DND-41 (cell line): ENCODE results near the gene GJD2.

Experiments
- ATAC-seq: fragments of 200-7000 bp; cut with Tn5 transposase; 3 replicates; pipeline ENCODE4 v1.9.1; 2021; ENCODE audit warnings: low read depth; ENCODE audit not compliant: insufficient read depth
- DNase-seq: peaks from one replicate; pipeline ENCODE4 v3.0.0-alpha.2; 2020
- H2AFZ ChIP-seq: 2 replicates; pipeline ENCODE4 v1.6.0; 2012; ENCODE audit warnings: low read depth, low read length
- H3K27ac ChIP-seq: 2 replicates; pipeline ENCODE4 v1.5.1; 2012; ENCODE audit warnings: low read length, inconsistent platforms
- H3K27me3 ChIP-seq: fragments of 200-600 bp; sonication (generic); 2 replicates; pipeline ENCODE4 v1.6.0; 2012; ENCODE audit warnings: low read length, mild to moderate bottlenecking, inconsistent platforms; ENCODE audit not compliant: insufficient read depth, poor library complexity
- H3K36me3 ChIP-seq: 2 replicates; pipeline ENCODE4 v1.5.1; 2012; ENCODE audit warnings: low read length, inconsistent platforms; ENCODE audit not compliant: insufficient read depth
- H3K4me1 ChIP-seq: 2 replicates; pipeline ENCODE4 v1.5.1; 2012; ENCODE audit warnings: mild to moderate bottlenecking, low read length; ENCODE audit not compliant: insufficient read depth
- H3K4me2 ChIP-seq: 2 replicates; pipeline ENCODE4 v1.6.0; 2012; ENCODE audit warnings: mild to moderate bottlenecking, moderate library complexity, low read length, inconsistent platforms; ENCODE audit not compliant: insufficient read depth
- H3K4me3 ChIP-seq, 2 experiments: fragments of 200-600 bp in 1 of 2; shearing (Covaris generic) in 1 of 2; 2 replicates each; pipeline ENCODE4 v1.5.1; 2012 to 2016; ENCODE audit warnings: inconsistent platforms in 2 of 2, low read length in 2 of 2, mild to moderate bottlenecking in 2 of 2, low read depth in 1 of 2, moderate library complexity in 1 of 2
- H3K79me2 ChIP-seq: 2 replicates; pipeline ENCODE4 v1.6.0; 2012; ENCODE audit warnings: low read length, inconsistent platforms; ENCODE audit not compliant: insufficient read depth
- H3K9ac ChIP-seq: 2 replicates; pipeline ENCODE4 v1.6.0; 2012; ENCODE audit warnings: low read depth, mild to moderate bottlenecking, inconsistent platforms, low read length, moderate library complexity
- H3K9me3 ChIP-seq: 2 replicates; pipeline ENCODE4 v1.5.1; 2012; ENCODE audit warnings: low read length, moderate library complexity, mild to moderate bottlenecking, inconsistent platforms; ENCODE audit not compliant: insufficient read depth, severe bottlenecking
- H4K20me1 ChIP-seq: 2 replicates; pipeline ENCODE4 v1.6.0; 2012; ENCODE audit warnings: low read length; ENCODE audit not compliant: insufficient read depth
- CTCF ChIP-seq: IDR thresholded peaks from 2 replicates; pipeline ENCODE4 v1.5.1; 2012; ENCODE audit warnings: borderline replicate concordance, low read length, moderate library complexity, mild to moderate bottlenecking; ENCODE audit not compliant: poor library complexity, severe bottlenecking; ENCODE audit errors: extremely low read depth
- EZH2 ChIP-seq: IDR thresholded peaks from 3 replicates; pipeline ENCODE4 v1.6.1; 2012; ENCODE audit warnings: borderline replicate concordance, low read depth, mild to moderate bottlenecking, moderate library complexity, low read length, inconsistent platforms; ENCODE audit not compliant: severe bottlenecking

Gene GJD2

GRCh38 chr15:34729886-34730285, 24.9 kb downstream of the GJD2 start:
- Histone ChIP-seq H3K9me3 (no peaks in the 10 kb centered on the region), H3K79me2 (no peaks in the 10 kb centered on the region), H3K36me3 (no peaks in the 10 kb centered on the region), H3K27me3 (no peaks in the 10 kb centered on the region), H2AFZ (no peak overlapping the region), H3K27ac (no peak overlapping the region), H3K4me2 (no peak overlapping the region), H3K4me1 (no peaks in the 10 kb centered on the region), H4K20me1 (no peaks in the 10 kb centered on the region), H3K4me3 (no peak overlapping the region), H3K9ac (no peak overlapping the region)
- TF ChIP-seq CTCF: no peak
- no peak for TF ChIP-seq EZH2
- DNase-seq (no peak), ATAC-seq (no peak)

- no peak overlapping the region for H3K4me2 ChIP-seq
- no peak for ATAC-seq
Measured at GRCh38 chr15:34729056-34729455, 25.7 kb downstream of the GJD2 start.

GRCh38 chr15:34726406-34727100, 28.2 kb downstream of the GJD2 start:
- DNase-seq: no peak

More at GRCh38 chr15:34729056-34729455, 25.7 kb downstream of the GJD2 start:
- Histone ChIP-seq H3K27me3 (peaks cover 3% of the 10 kb centered on the region), H3K4me1 (no peaks in the 10 kb centered on the region), H3K9me3 (no peaks in the 10 kb centered on the region), H3K36me3 (no peaks in the 10 kb centered on the region), H4K20me1 (no peaks in the 10 kb centered on the region), H3K27ac (no peak overlapping the region), H3K4me3 (no peak overlapping the region), H2AFZ (no peak overlapping the region), H3K9ac (no peak overlapping the region), H3K79me2 (no peaks in the 10 kb centered on the region)
- no peak for DNase-seq
- TF ChIP-seq CTCF (no peak), EZH2 (no peak)

More at GRCh38 chr15:34726406-34727100, 28.2 kb downstream of the GJD2 start:
- no peak overlapping the region for H2AFZ ChIP-seq
- H3K4me1 ChIP-seq: no peaks in the 10 kb centered on the region
- ATAC-seq: no peak
- no peaks in the 10 kb centered on the region for H4K20me1 ChIP-seq
- no peak for TF ChIP-seq EZH2
- TF ChIP-seq CTCF: no peak
- no peaks in the 10 kb centered on the region for H3K79me2 ChIP-seq
- no peak overlapping the region for H3K27ac ChIP-seq
- H3K4me3 ChIP-seq: no peak overlapping the region
- H3K36me3 ChIP-seq: no peaks in the 10 kb centered on the region
- H3K9me3 ChIP-seq: no peaks in the 10 kb centered on the region
- no peak overlapping the region for H3K4me2 ChIP-seq
- H3K9ac ChIP-seq: no peak overlapping the region
- H3K27me3 ChIP-seq: peaks cover 3% of the 10 kb centered on the region
